Femur (tissue), 1 donor: ENCODE results near the gene ATXN1.

Experiments
- DNase-seq: peaks from one replicate; pipeline ENCODE4 v3.0.0-alpha.2; 2017

ATXN1 gene

DNA sequence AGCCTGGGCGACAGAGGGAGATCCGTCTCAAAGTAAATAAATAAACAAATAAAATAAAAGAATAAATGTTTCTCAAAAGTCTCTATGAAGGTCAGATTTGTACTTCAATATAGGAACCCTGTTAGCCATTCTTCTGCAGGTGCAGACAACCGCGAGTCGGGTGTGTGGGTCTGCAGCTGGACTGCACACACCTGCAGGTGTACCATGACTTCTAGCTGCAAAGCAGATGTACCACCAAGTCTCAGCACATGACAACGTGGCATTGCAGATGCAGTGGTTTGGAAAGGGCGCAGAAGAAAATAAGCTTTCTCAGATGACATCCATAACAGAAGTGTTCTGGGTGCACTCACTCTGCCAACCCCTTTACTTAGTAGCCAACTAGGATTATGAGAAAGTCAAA is 239.7 kb downstream of the ATXN1 start:
- no peak for DNase-seq

- no peak for DNase-seq
These were observed 241.7 kb downstream of the ATXN1 start for GRCh38 chr6:16519265-16520242.

GRCh38 chr6:16518265-16518664 is 243.0 kb downstream of the ATXN1 start:
- DNase-seq, result no peak

DNA sequence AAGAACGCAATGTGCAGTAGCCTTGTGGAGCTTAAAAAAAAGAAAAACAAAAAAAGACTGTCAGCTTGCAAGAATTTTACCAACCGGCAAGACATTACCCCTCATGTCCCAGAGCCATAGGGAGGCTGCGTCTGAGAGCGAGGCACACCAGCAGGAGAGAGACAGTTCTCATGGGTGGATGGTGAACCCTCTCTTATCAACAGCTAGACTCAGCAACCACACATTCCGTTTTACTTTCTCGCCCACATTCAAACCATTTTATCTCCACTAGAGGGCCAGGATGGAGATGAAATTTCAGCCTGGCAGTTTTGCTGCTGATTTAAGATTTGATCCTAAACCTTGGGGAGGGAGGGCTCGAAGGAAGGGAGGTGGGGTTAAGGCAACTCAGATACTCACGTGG is 247.0 kb downstream of the ATXN1 start:
- no peak for DNase-seq

DNA sequence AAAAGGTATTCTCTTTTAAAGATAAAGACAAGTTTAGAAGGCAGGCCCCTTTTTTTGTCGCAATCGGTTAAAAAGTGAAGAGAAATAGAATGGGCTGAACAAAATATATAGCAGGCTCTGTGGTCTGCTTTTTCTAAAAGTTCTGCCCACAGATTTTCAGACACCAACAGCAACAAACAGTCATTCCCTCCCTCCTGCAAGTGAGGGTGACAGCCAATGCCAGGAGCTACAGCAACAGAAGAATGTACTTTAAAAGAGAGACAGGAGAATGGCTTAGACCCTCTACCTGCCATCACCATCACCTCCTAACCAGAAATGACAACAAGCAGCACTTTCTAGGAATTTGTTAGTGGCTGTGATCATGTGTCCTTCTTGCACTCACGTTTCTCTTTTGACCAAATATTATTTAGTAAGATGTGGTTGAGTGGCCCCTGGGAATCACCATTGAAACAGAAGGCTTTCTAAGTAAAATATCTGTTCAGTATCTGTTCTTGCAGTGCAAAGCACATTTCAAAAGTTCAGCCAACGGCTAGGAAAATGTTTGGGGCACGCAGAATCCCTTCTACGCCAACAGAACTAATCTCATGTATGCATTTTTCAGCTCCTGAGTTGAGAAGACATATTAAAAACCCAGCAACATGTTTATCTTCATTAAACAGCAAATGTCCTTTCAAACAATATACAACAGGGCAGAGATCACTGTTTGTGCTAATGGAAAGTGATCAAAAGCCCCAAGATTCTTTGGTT is 248.5 kb downstream of the ATXN1 start:
- no peak for DNase-seq

DNA sequence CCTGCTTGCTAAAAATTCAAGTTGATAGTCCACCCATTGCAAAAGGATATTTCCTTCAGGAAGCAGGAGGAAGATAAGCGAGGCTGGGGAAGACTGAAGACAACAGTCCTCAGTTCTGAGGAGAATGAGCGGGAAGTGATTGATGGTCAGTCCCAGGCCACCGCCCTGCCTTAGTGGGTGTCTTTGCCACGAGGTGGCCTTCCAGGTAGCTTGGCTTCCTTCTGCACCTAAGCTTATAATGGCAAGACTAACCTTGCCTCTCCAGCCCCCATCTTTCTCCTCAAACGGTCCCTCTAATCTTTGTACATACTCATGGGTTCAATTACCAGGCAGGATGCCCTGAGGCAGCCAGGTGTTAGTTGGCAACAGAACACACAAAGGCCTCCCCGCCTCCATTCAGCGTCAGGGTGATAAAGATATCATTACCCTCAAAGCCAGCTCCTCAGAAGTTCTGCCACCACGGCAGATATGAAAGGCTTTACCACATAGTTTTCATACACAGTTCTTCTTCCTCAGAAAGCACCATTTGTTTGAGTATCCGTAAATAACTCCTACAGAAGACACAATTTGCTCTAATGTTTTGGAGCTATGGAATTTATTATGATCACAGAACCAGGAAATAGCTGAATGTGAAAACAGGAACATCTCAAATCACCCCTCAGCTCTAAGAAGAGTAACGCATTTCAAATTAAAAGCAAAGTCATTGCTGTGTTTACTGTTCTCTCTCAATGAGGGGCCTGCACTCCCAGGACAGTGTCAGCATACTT is 249.4 kb downstream of the ATXN1 start:
- DNase-seq, result no peak

GRCh38 chr6:16511040-16511660 is 250.1 kb downstream of the ATXN1 start:
- DNase-seq, result no peak

- no peak for DNase-seq
These were observed 251.0 kb downstream of the ATXN1 start for GRCh38 chr6:16510245-16510644.

DNA sequence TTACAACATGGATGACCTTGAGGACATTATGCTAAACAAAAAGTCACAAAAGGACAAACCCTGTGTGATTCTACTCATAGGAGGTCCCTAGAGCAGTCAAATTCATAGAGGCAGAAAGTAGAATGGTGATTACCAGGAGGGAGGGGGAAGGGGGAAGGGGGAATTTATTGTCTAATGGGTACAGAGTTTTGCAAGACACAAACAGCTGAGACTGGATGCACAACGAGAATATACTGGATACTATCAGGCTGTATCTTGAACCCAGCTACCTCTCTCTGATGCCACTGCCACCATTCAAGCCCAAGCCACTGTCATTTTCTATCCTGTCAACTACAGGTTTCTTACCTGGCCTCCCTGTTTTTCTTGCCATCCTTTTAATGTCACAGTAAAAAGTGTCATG is 252.3 kb downstream of the ATXN1 start:
- no peak for DNase-seq

GRCh38 chr6:16505711-16506357 is 255.4 kb downstream of the ATXN1 start:
- peak; percentile 90 for DNase-seq

- no peak for DNase-seq
These were observed 256.7 kb downstream of the ATXN1 start for GRCh38 chr6:16504609-16505008.

- peak; percentile 68 for DNase-seq
These were observed 257.3 kb downstream of the ATXN1 start for GRCh38 chr6:16503970-16504415.

DNA sequence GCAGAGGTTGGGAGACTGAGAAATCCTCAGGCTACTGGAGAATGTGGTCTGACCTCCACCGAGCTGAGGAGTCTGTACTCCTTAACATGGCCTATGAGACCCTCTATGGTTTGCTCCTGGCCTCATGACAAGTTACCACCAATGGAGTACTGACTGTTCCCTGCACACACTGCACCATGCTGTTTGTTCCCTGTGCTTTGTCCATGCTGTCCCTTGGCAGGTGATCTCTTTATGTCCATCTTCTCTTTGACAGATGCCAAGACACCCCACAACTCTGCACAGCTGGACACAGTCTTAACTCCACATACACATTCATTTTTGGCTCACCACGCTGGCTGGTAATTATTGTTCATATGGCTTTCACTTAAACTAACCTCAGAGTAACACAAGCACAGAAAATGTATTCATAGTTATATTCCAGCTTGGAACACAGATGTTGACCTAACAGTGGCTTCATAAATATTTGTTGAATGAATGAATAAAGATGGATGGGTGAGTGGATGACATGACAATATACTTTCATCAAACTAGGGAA is 258.0 kb downstream of the ATXN1 start:
- DNase-seq, result no peak

DNA sequence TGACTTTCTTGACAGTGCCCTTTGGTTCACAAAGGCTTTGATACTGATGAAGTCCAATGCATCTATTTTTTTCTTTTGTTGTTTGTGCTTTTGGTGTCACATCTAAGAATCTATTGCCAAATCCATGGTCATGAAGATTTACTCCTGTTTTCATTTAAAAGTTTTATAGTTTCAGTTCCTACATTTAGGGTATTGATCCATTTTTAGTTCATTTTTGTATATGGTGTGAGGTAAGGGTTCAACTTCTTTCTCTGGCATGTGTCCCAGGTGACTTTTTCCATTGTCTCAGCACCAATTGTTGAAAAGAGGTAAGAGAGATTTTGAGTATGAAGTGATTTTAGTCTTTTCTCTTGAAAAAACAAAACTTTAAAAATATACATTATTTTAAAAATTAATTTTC is 262.3 kb downstream of the ATXN1 start:
- no peak for DNase-seq

DNA sequence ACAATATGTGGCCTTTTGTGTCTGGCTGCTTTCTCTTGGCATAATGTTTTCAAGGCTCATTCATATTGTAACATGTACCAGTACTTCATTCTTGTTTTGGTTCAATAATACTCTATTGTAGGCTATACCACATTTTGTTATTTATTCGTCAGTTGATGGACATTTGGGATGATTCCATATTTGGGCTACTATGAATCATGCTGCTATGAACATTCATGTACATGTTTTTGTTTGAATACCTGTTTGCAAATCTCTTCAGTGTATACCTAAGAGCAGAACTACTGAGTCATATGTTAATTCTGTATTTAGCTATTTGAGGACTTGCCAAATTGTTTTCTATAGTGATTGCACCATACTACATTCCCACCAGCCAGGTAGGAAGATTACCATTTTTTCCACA is 263.0 kb downstream of the ATXN1 start:
- no peak for DNase-seq

DNA sequence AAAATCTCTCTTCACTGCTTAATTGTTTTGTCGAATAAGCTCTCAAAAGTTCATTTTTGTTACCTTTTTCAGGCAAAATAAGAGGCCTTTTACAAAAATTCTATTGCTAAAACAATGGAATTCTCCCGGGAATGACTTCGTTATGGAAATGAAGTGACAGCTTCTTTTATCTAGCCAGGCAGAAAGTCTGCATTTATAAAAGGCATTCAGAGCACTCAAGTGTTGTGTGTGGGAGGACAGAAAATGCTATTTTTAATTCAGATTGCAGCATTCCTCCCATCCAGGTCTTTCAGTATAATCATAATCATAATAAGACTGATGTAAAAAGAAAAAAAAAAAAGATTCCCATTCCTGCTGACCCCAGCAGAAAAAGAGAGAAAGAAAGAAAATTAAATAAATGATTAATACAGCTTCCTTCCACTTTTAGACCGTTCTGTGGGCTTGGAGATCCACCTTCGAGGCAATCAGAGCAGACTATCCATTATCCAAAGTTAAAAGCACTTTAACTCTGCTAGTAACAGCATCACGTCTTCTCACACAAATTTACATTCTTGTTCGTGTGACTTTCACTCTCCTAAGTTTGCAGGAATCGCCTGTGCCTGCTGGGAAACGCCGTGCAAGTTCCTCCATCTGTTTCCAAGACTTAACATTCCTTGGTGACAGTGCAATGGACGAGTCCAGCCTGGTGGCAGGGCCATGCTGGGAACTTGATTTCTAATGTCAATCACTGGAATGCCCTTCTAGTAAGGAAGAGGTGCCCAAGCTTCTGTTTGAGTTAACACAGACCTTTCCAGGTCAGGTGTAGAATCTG is 264.1 kb downstream of the ATXN1 start:
- peak; percentile 30 for DNase-seq

DNA sequence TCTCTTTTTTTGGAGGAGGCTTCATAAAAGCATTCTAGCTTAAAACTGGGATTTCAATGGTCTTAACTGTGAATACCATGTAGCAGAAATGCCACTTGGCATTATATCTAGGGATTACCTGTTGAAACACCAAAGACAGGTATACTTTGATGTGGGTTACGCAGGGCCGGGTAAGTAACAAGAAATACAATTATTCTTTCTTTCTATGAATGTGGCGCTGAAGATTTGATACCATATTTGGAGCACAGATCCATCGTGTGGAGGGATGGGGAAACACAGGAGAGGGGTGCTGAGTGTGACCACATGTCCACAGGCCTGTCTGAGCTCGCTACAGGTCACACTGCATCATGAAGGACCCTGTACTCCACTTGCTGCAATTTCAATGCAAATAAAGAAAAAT is 265.1 kb downstream of the ATXN1 start:
- DNase-seq, result no peak

- DNase-seq, result no peak
These were observed 266.5 kb downstream of the ATXN1 start for GRCh38 chr6:16494793-16495192.

DNA sequence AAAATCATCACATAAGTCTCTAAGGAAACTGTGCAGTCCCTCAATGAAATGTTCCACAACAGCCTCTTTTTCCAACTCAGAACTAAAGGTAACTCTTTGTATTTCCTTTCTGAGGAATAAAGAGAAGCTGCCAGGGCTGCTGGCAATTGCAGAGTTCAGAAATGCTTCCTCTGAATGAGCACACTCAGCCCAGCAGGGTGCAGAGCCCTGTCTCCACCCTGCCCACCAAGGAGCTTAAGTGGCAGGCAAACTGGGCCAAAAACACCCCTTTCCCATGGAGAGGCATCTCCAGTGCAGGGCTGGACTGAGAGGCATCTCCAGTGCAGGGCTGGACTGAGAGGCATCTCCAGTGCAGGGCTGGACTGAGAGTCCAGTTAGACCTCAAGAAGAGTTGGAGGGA is 267.5 kb downstream of the ATXN1 start:
- no peak for DNase-seq

GRCh38 chr6:16493112-16493511 is 268.1 kb downstream of the ATXN1 start:
- no peak for DNase-seq
